OCI-LY1 (cell line): ENCODE data around the gene FAT1.

Source experiments
- EZH2 ChIP-seq: fragments of 200-600 bp; sonication (generic), shearing (Covaris generic); IDR thresholded peaks from 2 replicates; pipeline ENCODE4 v1.8.0; 2017; ENCODE audit warnings: borderline replicate concordance, mixed run types, mild to moderate bottlenecking, antibody characterized with exemption, low read length, moderate library complexity, mixed read lengths
- TF ChIP-seq, protein P1 (sequence below): fragments of 200-600 bp; sonication (generic), shearing (Covaris generic); IDR thresholded peaks from 2 replicates; pipeline ENCODE4 v1.5.1; 2017; ENCODE audit warnings: mild to moderate bottlenecking, antibody characterized with exemption, low read length, moderate library complexity, mixed read lengths

DNA sequence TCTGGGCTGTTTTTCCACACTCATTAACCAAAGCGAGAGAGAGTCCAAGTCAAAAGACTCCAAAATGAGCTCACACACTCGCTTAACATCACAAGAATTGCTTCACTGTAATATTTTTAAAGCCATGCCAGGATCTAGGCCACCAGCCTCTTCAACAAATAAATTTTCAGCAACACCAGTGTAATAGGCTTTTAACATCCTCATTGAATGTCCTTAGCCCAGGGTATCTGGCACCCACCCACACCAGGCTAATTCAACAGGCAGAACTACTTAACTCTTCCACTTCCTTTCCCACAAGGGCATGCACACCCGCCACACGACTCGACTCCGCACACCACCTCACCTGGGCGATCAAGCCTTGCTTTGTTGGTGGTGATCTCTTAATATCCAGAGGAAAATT lies 34.2 kb downstream of the FAT1 start:
- TF ChIP-seq, protein P1, sequence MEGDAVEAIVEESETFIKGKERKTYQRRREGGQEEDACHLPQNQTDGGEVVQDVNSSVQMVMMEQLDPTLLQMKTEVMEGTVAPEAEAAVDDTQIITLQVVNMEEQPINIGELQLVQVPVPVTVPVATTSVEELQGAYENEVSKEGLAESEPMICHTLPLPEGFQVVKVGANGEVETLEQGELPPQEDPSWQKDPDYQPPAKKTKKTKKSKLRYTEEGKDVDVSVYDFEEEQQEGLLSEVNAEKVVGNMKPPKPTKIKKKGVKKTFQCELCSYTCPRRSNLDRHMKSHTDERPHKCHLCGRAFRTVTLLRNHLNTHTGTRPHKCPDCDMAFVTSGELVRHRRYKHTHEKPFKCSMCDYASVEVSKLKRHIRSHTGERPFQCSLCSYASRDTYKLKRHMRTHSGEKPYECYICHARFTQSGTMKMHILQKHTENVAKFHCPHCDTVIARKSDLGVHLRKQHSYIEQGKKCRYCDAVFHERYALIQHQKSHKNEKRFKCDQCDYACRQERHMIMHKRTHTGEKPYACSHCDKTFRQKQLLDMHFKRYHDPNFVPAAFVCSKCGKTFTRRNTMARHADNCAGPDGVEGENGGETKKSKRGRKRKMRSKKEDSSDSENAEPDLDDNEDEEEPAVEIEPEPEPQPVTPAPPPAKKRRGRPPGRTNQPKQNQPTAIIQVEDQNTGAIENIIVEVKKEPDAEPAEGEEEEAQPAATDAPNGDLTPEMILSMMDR: no peak
- TF ChIP-seq EZH2: no peak
